Stimulated activated naive CD8-positive, alpha-beta T cell treated with anti-CD3 and anti-CD28 coated beads, Interleukin-15, amount 100 ng/mL, for 72 hours (primary cell): Measurements from ENCODE around the gene MAPKAP1.

Source experiments
- ATAC-seq: fragments of 150-1000 bp; cut with Tn5 transposase; 2 replicates; pipeline ENCODE4 v1.10.0; 2021; ENCODE audit warnings: mild to moderate bottlenecking, moderate library complexity
- DNase-seq, 2 donors: peaks; one replicate each; pipeline ENCODE4 v3.0.0; 2021 to 2022
- H3K27ac Mint-ChIP-seq, 2 donors: one replicate each; pipeline ENCODE4 v1.8.0; 2022; ENCODE audit warnings: mild to moderate bottlenecking in 2 of 2, mixed read lengths in 2 of 2, moderate library complexity in 2 of 2
- H3K27me3 Mint-ChIP-seq: one replicate; pipeline ENCODE4 v1.8.0; 2022; ENCODE audit warnings: mixed read lengths
- H3K4me1 Mint-ChIP-seq: one replicate; pipeline ENCODE4 v1.8.0; 2022; ENCODE audit warnings: mild to moderate bottlenecking, mixed read lengths
- H3K4me3 Mint-ChIP-seq, 2 donors: one replicate each; pipeline ENCODE4 v1.8.0; 2022; ENCODE audit warnings: mild to moderate bottlenecking in 2 of 2, mixed read lengths in 2 of 2, moderate library complexity in 1 of 2
- H3K9me3 Mint-ChIP-seq, 2 donors: one replicate each; pipeline ENCODE4 v1.8.0; 2022; ENCODE audit warnings: mixed read lengths in 2 of 2

Gene MAPKAP1

DNA sequence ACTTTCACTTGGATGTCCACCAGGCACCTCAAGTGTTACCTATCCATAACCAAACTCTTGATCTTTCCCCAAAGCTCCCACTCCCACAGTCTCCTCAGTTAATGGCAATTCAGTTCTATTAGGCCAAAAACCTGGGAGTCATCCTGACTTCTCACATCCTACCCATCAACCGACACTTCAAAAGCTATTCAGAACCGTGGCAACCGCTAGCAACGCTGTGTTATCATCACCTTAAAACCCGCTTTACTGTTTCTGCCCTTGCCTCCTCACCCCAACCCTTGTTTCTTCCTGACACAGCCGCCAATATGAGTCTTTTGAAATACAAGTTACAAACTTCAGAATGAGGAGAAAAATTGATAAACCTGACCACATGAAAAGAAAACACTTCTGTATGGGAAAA lies 46.5 kb downstream of the MAPKAP1 start:
- no peak for DNase-seq
- no peak overlapping the region for H3K27ac Mint-ChIP-seq
- H3K4me3 Mint-ChIP-seq: no peak overlapping the region
- no peaks in the 10 kb centered on the region for H3K27me3 Mint-ChIP-seq
- H3K9me3 Mint-ChIP-seq: no peaks in the 10 kb centered on the region
- peaks cover 22% of the 10 kb centered on the region for H3K4me1 Mint-ChIP-seq
- no peak for ATAC-seq

DNA sequence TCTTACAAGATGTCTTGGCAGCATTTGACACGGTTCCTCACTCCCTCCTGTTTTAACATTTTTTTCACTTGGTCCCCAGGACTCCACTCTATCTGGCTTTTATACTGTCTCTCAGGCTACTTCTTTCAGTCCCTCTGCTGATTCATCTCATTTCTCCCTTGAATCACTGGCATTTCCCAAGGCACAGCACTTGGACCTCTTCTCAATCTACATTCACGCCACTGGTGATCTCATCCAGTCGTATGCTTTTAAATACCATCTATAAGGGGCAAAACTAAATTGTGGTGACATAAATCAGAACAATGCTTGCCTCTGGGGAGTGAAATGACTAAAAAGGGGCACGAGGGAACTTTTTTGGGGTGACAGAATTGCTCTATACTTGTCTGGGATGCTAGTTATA lies 47.1 kb downstream of the MAPKAP1 start:
- no peak overlapping the region for H3K27ac Mint-ChIP-seq
- ATAC-seq (peak; percentile 85), DNase-seq (peak in 1 of 2 donors; percentile 21)
- no peaks in the 10 kb centered on the region for H3K9me3 Mint-ChIP-seq
- H3K4me1 Mint-ChIP-seq: peaks cover 17% of the 10 kb centered on the region
- H3K27me3 Mint-ChIP-seq: no peaks in the 10 kb centered on the region
- no peak overlapping the region for H3K4me3 Mint-ChIP-seq

DNA sequence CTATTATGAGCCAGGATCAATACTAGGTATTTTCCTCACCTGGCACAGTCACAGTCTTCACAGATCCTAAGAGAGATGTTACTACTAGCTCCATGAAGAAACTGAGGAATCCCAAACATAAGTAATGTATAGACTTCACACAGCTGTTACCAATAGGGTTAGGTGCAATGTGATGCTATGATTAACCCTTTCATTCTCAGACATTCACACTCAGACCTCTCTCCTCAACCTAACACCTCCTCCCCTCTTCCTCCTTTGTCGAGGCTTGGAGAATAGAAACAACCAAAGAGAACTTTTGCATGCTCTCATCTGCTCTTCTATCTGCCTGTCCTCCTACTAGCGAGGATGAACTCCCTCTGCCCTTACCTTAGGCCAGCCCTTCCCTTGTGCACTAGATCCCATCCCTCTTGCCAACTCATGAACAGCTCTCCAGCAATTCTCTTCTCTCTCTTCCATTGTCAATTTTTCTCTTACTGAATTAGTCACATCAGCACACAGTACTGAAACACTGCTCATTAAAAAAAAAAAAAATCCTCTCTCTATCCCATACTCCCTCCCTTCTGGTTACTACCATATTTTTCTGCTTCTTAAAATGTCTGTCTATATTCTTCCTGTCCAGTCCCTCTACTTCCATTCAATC lies 47.7 kb downstream of the MAPKAP1 start:
- ATAC-seq (peak; percentile 23), DNase-seq (no peak)
- Mint-ChIP-seq H3K27me3 (no peaks in the 10 kb centered on the region), H3K27ac (no peak overlapping the region), H3K4me3 (no peak overlapping the region), H3K9me3 (no peaks in the 10 kb centered on the region), H3K4me1 (peaks cover 17% of the 10 kb centered on the region)

DNA sequence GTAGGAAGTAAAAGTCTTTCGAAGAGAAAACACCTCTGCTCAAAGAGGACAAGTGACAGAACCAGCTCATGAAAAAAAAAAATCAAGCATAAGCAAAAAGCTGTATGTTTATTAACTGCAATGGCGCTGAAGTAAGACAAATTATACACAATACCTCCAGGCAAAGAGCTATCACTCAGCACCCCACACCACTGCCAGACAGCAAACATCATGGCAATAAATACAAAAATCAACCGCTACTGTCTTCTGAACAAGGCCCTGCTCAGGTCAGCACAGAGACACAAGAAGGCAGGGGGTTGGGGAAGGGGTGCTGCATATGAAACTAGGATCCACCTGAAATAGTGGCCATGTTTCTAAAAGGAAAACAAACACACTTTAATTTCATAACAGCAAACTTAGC lies 50.4 kb downstream of the MAPKAP1 start:
- no peak overlapping the region for H3K27ac Mint-ChIP-seq
- DNase-seq: no peak
- no peak overlapping the region for H3K4me3 Mint-ChIP-seq
- H3K4me1 Mint-ChIP-seq: peaks cover 26% of the 10 kb centered on the region
- ATAC-seq: no peak
- no peaks in the 10 kb centered on the region for H3K27me3 Mint-ChIP-seq
- no peaks in the 10 kb centered on the region for H3K9me3 Mint-ChIP-seq

DNA sequence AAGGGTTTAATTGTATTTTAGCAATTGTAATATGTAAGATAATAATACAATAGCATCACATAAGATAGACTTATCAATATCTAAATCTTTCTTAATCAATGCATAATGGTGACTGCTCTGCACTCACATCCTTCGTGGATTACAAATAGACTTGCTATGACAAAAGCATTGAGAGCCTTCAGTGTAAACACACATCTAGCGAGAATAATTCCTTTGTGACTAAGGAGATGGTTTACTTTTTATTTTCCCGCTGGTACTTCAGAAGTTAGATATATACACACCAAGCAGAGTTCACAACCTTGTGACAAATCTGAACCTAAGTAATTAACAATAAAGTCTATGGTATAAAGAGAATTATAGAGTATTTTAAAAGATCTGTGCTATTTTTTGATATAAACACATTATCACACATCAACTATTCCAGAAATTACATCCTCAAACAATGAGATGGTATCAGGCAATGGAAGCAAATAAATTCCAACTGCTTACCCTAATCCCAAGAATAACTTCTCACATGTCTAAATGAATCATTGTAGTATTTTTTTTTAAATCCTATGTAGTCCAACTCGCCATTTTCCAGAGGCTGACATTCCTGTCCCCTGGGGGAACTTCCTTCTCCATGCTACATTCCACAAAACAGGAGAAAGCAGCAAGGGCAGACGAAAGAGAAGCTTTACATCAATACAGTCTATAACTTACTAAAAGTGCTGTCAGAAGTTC lies 51.2 kb downstream of the MAPKAP1 start:
- H3K4me1 Mint-ChIP-seq: peaks cover 33% of the 10 kb centered on the region
- H3K27me3 Mint-ChIP-seq: no peaks in the 10 kb centered on the region
- ATAC-seq: no peak
- no peak for DNase-seq
- H3K27ac Mint-ChIP-seq: no peak overlapping the region
- no peak overlapping the region for H3K4me3 Mint-ChIP-seq
- no peaks in the 10 kb centered on the region for H3K9me3 Mint-ChIP-seq

DNA sequence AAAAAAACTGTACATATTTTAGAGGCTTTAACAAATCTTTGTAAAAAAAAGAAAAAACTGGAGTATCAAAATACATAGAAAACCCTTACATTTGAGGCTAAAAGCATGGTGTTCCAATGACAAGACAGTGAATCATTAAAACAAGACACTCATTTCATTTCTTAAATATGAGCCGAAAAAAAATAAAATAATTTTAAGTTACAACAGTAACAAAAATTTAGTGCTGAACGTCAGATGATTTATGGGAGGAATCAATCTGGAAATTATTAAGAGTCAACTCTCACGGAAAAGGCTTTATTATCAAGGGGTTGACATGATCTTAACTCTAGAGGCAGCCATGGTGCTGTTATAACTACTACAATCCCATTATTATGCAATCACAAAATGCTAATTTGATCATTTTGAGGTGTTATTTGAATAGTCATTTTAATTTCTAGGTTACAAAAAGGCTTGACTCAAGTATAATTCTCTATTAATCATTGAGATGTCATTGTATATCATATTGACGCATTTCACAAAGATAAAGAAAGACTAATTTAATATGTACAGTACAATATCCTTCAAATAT lies 51.9 kb downstream of the MAPKAP1 start:
- no peaks in the 10 kb centered on the region for H3K27me3 Mint-ChIP-seq
- no peak overlapping the region for H3K4me3 Mint-ChIP-seq
- DNase-seq: no peak
- H3K9me3 Mint-ChIP-seq: no peaks in the 10 kb centered on the region
- no peak overlapping the region for H3K27ac Mint-ChIP-seq
- H3K4me1 Mint-ChIP-seq: peaks cover 40% of the 10 kb centered on the region
- no peak for ATAC-seq

DNA sequence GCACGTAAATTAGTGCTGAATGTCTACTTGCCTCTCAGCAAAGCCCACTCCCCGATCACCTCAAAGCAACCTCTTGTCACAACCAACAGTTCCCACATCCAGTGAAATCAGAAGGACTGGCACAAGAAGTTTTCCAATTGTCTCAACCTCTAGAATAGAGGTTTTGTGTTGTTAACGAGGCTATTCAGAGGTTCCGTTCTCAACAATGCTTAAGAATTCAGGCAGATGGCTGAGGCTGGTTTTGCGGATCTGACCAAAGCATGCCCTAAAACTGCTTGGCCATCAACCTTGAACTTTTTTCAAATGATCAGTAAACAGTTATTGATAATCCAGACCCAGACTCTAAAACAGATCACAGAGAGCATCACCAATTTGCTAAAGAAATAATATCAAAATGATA lies 52.9 kb downstream of the MAPKAP1 start:
- no peak for ATAC-seq
- H3K9me3 Mint-ChIP-seq: no peaks in the 10 kb centered on the region

DNA sequence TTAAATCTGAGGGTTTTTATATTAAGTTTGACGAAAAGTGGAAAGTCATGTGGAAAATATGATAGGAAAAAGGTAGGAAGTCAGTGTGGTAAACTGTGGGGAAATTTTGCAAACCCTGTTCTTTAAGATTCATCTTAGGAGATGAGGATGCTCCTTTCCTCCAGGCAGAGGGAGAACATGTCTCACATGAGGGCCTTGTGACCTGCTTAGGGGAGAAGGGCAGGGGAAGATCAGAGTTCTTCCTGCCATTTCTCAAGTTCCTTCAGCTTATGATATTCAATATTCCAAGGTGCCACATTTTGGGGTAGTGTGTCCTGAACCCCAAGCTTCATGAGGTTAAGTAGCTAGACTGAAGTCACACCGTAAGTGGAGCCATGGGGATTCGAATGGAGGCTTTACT lies 53.7 kb downstream of the MAPKAP1 start:
- Mint-ChIP-seq H3K4me3 (no peak overlapping the region), H3K4me1 (peaks cover 58% of the 10 kb centered on the region), H3K9me3 (no peaks in the 10 kb centered on the region), H3K27ac (no peak overlapping the region), H3K27me3 (no peaks in the 10 kb centered on the region)
- ATAC-seq (no peak), DNase-seq (no peak)

More for the DNA sequence above, 52.9 kb downstream of the MAPKAP1 start:
- no peaks in the 10 kb centered on the region for H3K27me3 Mint-ChIP-seq
- no peak overlapping the region for H3K27ac Mint-ChIP-seq
- DNase-seq: no peak
- peaks cover 50% of the 10 kb centered on the region for H3K4me1 Mint-ChIP-seq
- no peak overlapping the region for H3K4me3 Mint-ChIP-seq

DNA sequence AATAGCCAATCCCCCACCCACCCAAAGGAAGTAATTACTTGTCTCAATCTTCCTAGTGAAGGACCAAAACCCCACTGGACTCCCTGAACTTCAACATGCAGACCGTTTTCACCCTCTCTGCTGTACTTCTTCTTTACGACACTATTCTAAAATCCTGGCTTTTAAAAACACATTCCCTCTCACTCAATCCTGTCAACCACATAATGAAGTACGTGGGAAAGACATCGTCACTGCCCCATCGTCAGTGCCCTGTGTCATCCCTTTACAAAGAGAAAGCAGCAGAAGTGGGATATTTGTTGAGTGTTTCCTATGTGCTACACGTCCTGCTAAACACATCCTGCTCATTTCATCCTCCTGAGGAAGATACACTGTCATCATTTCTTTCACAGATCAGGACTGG lies 54.2 kb downstream of the MAPKAP1 start:
- no peak overlapping the region for H3K4me3 Mint-ChIP-seq
- no peaks in the 10 kb centered on the region for H3K27me3 Mint-ChIP-seq
- H3K4me1 Mint-ChIP-seq: peaks cover 61% of the 10 kb centered on the region
- no peak overlapping the region for H3K27ac Mint-ChIP-seq
- ATAC-seq (no peak), DNase-seq (no peak)
- H3K9me3 Mint-ChIP-seq: no peaks in the 10 kb centered on the region

DNA sequence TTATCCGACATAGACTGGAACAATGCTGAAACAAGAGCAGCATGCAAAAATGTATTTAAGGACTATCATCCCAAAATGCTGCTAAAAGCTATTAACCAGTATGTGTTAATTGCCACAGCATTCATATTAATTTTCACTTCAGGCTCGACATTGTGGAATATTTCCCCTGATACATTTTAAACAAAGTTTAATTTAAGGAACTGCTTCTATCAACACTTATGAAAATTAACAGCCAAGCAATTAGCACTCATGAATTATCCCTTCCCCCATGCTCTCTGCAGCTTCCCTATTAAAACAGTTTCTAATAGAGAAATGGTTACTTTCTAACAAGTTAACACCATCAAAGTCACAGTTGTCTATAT lies 54.8 kb downstream of the MAPKAP1 start:
- no peak for ATAC-seq
- H3K4me3 Mint-ChIP-seq: no peak overlapping the region
- H3K27ac Mint-ChIP-seq: peak overlapping the region in 1 of 2 donors; percentile 80
- no peak for DNase-seq
- peaks cover 63% of the 10 kb centered on the region for H3K4me1 Mint-ChIP-seq
- H3K9me3 Mint-ChIP-seq: no peaks in the 10 kb centered on the region
- H3K27me3 Mint-ChIP-seq: no peaks in the 10 kb centered on the region

DNA sequence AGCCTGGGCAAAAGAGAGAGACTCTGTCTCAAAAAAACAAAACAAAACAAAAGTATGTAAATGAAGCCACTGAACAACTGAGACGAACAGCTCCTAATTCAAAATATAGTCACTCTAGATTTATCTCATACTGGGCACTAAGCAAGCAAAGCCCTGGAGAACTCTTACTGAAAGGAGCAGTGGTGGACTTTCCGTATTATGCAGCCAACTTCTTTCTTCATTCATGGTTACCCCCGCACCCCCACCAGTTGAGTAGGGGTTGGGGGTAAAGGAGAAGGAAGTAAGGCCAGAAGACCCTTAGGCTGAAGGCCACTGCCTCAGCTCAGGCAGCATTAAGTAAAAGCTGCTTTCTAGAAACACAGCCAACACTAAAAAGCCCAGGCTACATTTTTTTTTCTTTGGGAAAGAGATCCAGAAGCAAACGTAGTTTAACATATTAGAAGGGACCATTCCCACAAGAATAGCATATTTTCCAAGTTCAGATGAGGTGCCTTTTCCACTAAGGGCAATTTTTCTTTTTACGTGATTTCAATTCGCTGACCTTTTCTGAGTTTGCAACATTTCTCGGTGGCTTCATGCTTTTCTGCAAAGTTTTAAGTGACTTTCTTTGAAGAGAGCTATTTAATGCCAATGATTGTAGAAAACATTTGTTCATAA lies 55.3 kb downstream of the MAPKAP1 start:
- Mint-ChIP-seq H3K9me3 (no peaks in the 10 kb centered on the region), H3K4me3 (no peak overlapping the region), H3K4me1 (peaks cover 68% of the 10 kb centered on the region), H3K27me3 (no peaks in the 10 kb centered on the region), H3K27ac (no peak overlapping the region)
- DNase-seq: no peak
- ATAC-seq: no peak

DNA sequence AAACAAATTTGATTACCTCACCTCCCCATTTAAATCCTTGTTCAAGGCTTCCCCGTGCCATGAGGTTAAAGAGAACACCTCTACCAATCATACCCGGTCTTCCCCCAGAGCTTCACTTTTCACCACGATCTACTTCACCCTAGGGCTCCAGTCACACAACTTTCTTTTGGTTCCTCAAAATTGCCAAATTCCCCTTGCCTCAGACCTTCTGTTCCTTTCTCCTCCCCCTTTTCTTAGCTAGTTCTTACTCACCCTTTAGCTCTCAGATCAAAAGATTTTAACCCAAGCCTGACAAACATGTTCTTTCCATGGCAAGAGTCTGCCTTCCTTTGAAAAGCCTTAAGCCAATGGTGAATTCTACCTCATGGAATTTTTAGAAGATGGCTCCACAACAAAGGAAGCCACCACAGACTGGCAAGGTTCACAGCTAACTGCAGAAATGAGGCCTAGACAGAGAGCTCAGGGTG lies 56.7 kb downstream of the MAPKAP1 start:
- Mint-ChIP-seq H3K27ac (peak overlapping the region; percentile 5 to 13), H3K27me3 (no peaks in the 10 kb centered on the region), H3K4me3 (peak overlapping the region; percentile 58 to 62), H3K9me3 (no peaks in the 10 kb centered on the region), H3K4me1 (peaks cover 82% of the 10 kb centered on the region)
- DNase-seq (peak in 1 of 2 donors; percentile 45), ATAC-seq (peak; percentile 93)

DNA sequence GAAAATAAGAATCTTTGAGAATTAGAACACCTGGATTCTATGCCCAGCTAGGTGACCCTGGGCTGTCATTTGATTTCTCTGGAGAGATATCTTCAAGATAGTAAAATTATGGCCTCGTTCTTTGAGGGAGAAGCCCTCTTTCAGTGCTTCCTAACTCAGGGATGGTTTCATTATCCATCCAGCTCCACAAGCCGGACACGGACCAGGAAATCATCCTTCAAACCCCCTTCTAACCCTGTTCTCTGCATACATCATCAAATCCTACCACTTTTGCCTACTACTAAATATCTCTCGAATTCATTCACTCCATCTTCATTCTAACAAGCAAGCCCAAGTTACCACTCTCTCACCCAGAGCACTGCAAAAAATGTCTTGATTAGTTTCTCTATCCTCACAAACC lies 57.2 kb downstream of the MAPKAP1 start:
- DNase-seq: no peak
- Mint-ChIP-seq H3K9me3 (no peaks in the 10 kb centered on the region), H3K27ac (peak overlapping the region; percentile 5 to 13), H3K4me1 (peaks cover 86% of the 10 kb centered on the region), H3K4me3 (peak overlapping the region; percentile 58 to 62), H3K27me3 (no peaks in the 10 kb centered on the region)
- ATAC-seq: peak; percentile 44

DNA sequence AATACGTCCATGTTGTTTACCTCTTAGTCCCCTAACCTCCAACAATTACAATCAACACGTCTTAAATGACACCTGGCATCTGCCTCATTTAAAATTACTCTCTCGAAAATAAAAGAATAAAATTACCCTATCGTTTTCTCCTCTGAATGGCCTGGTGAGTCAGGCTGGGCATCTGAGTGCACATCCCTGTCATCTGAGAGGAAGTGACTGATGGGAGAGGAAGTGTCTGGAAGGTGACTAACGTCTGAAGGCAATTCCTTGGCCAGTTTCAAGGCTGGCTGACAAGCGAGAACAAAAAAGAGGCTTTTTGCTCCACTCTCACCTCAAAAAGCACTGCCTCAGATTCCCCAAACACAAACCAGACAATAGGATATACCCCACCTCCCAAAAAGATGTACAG lies 57.7 kb downstream of the MAPKAP1 start:
- no peaks in the 10 kb centered on the region for H3K9me3 Mint-ChIP-seq
- H3K4me3 Mint-ChIP-seq: peak overlapping the region; percentile 17 to 60
- DNase-seq (no peak), ATAC-seq (no peak)
- no peaks in the 10 kb centered on the region for H3K27me3 Mint-ChIP-seq
- peaks cover 92% of the 10 kb centered on the region for H3K4me1 Mint-ChIP-seq
- H3K27ac Mint-ChIP-seq: peak overlapping the region in 1 of 2 donors; percentile 15

DNA sequence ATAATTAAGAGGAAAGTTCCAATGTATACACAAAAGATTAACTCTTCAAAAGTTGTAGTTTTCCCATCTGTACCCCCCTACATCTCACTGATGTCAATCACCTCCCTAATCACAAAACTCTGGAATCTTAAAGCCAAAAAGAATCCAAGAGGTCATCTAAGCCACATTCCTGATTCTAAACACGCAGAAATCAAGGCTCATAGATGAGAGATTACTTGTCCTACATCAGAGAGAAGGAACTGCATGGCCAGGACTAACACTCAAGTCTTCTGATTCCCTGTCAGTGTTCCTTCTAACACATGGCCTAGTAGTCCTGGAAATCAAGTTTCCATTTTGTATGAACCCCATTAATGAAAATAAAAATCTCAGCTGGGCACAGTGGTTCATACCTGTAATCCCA lies 58.7 kb downstream of the MAPKAP1 start:
- Mint-ChIP-seq H3K27ac (peak overlapping the region in 1 of 2 donors; percentile 35), H3K4me3 (no peak overlapping the region), H3K4me1 (peaks cover 100% of the 10 kb centered on the region), H3K27me3 (no peaks in the 10 kb centered on the region), H3K9me3 (no peaks in the 10 kb centered on the region)
- ATAC-seq (no peak), DNase-seq (no peak)

DNA sequence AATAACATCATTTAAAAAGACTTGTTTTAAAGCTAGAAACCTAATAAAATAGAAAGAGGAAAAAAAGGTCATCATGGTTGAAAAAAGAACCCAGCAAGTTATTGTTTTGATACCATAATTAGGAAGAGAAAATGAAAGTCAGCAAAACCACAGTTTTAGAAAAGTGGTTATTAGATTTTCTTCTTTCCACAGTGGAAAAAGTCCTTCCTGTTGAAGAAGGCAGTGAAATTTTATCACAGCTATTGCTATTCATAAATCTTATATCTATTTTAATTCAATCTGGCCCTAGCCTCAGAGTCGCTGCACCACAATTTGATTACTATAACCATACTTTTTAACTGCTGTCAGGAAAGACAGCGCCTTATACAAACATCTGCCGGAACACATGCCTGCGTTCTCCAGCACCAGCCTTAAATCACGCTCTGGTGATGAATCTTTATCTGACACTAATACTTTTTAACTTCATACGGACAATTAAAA lies 60.3 kb downstream of the MAPKAP1 start:
- no peak for DNase-seq
- ATAC-seq: no peak
- Mint-ChIP-seq H3K27ac (peak overlapping the region; percentile 23 to 72), H3K9me3 (no peaks in the 10 kb centered on the region), H3K4me3 (peak overlapping the region; percentile 62 to 73), H3K27me3 (no peaks in the 10 kb centered on the region), H3K4me1 (peaks cover 100% of the 10 kb centered on the region)
